Measurements from ENCODE around the gene OVOL1. TPM values are rescaled to one million over a fixed set of nuclear protein-coding genes. Genes with fewer than 3 reads are reported as not detected.
A peak's percentile ranks its signal among the peaks of the same experiment; 100 is the strongest.

Gene OVOL1
- total and polyA plus RNA-seq, 2 donors from 2014 or later, result 6.6 to 6.7 TPM

- Histone ChIP-seq H3K27ac (ENCODE audit: low read depth in 2 of 2, low read length in 2 of 2) (no peak overlapping the region), H3K36me3 (ENCODE audit: control insufficient read depth in 2 of 3, insufficient read depth in 3 of 3, low read length in 3 of 3) (peaks cover 0 to 2% (median 0%) of the 10 kb centered on the region in 3 donors), H3K4me1 (ENCODE audit: control insufficient read depth in 2 of 3, insufficient read depth in 2 of 3, low read depth in 1 of 3, low read length in 3 of 3) (peaks cover 0 to 18% (median 0%) of the 10 kb centered on the region in 3 donors), H3K4me3 (ENCODE audit: low read length in 3 of 3) (no peak overlapping the region), H3K27me3 (ENCODE audit: control insufficient read depth, insufficient read depth, low read length) (peaks cover 3% of the 10 kb centered on the region), H3K9me3 (ENCODE audit: control insufficient read depth in 2 of 3, insufficient read depth in 1 of 3, low read length in 3 of 3) (no peaks in the 10 kb centered on the region), H3K9ac (ENCODE audit: low read length in 3 of 3) (no peak overlapping the region)
- intact Hi-C loops (cut with DNase I), result no loop called here
- no peak for FAIRE-seq
- peak in 2 of 5 donors; percentile 53 to 54 for DNase-seq
- TF ChIP-seq CTCF (IDR thresholded peaks at IDR 0.05; ENCODE audit: borderline replicate concordance, extremely low read depth, insufficient read depth), result no peak
Measured at GRCh38 chr11:65781962-65782815, 4.7 kb upstream of the OVOL1 start.

- TF ChIP-seq CTCF (IDR thresholded peaks at IDR 0.05; ENCODE audit: borderline replicate concordance, extremely low read depth, insufficient read depth), result no peak
- Histone ChIP-seq H3K4me3 (ENCODE audit: low read length in 3 of 3) (no peak overlapping the region), H3K9ac (ENCODE audit: low read length in 3 of 3) (no peak overlapping the region), H3K27ac (ENCODE audit: low read depth in 2 of 2, low read length in 2 of 2) (no peak overlapping the region), H3K36me3 (ENCODE audit: control insufficient read depth in 2 of 3, insufficient read depth in 3 of 3, low read length in 3 of 3) (no peaks in the 10 kb centered on the region), H3K4me1 (ENCODE audit: control insufficient read depth in 2 of 3, insufficient read depth in 2 of 3, low read depth in 1 of 3, low read length in 3 of 3) (peaks cover 0 to 17% (median 0%) of the 10 kb centered on the region in 3 donors), H3K9me3 (ENCODE audit: control insufficient read depth in 2 of 3, insufficient read depth in 1 of 3, low read length in 3 of 3) (no peaks in the 10 kb centered on the region), H3K27me3 (ENCODE audit: control insufficient read depth, insufficient read depth, low read length) (peaks cover 3% of the 10 kb centered on the region)
- intact Hi-C loops (cut with DNase I), result no loop called here
- FAIRE-seq (no peak), DNase-seq (peak in 2 of 5 donors; percentile 48 to 74)
Measured at GRCh38 chr11:65782816-65783228, 4.0 kb upstream of the OVOL1 start.

GRCh38 chr11:65785319-65786007 lies 1.4 kb upstream of the OVOL1 start:
- FAIRE-seq (no peak), DNase-seq (peak in 1 of 5 donors; percentile 32)
- no peak overlapping the region for H3K9ac ChIP-seq (ENCODE audit: low read length in 3 of 3)
- H3K27ac ChIP-seq (ENCODE audit: low read depth in 2 of 2, low read length in 2 of 2), result no peak overlapping the region
- intact Hi-C loops (cut with DNase I), result no loop called here
- H3K27me3 ChIP-seq (ENCODE audit: control insufficient read depth, insufficient read depth, low read length), result peaks cover 3% of the 10 kb centered on the region
- H3K36me3 ChIP-seq (ENCODE audit: control insufficient read depth in 2 of 3, insufficient read depth in 3 of 3, low read length in 3 of 3), result no peaks in the 10 kb centered on the region
- H3K4me1 ChIP-seq (ENCODE audit: control insufficient read depth in 2 of 3, insufficient read depth in 2 of 3, low read depth in 1 of 3, low read length in 3 of 3), result peaks cover 0 to 20% (median 7%) of the 10 kb centered on the region in 3 donors
- H3K9me3 ChIP-seq (ENCODE audit: control insufficient read depth in 2 of 3, insufficient read depth in 1 of 3, low read length in 3 of 3), result no peaks in the 10 kb centered on the region
- TF ChIP-seq CTCF (IDR thresholded peaks at IDR 0.05; ENCODE audit: borderline replicate concordance, extremely low read depth, insufficient read depth), result no peak
- no peak overlapping the region for H3K4me3 ChIP-seq (ENCODE audit: low read length in 3 of 3)

Data from kidney (tissue), 14 donors.